BJ (cell line): Measurements from ENCODE around the gene GABARAP. TPM values are rescaled to one million over a fixed set of nuclear protein-coding genes. Genes with fewer than 3 reads are reported as not detected.

Experiments used
- CTCF ChIA-PET: fragments of 350-600 bp; formaldehyde crosslinking; extraction: SDS; loops from one replicate; lab custom pipeline; 2021; ENCODE audit warnings: antibody characterized with exemption, inconsistent platforms; lab: Yijun Ruan, JAX
- POLR2A ChIA-PET: fragments of 300-600 bp; sonication (Branson Sonifier 250); formaldehyde crosslinking; extraction: SDS; loops from one replicate; lab custom pipeline; 2021; ENCODE audit warnings: antibody characterized with exemption; lab: Charles Lee
- DNase-seq: peaks from one replicate; pipeline ENCODE4 v3.0.0-alpha.2; 2011; ENCODE audit warnings: low read depth
- H3K27me3 ChIP-seq: 2 replicates; pipeline ENCODE4 v1.6.0; 2011; ENCODE audit warnings: low read length; ENCODE audit not compliant: control insufficient read depth, insufficient read depth
- H3K36me3 ChIP-seq: 2 replicates; pipeline ENCODE4 v1.5.1; 2011; ENCODE audit warnings: low read length; ENCODE audit not compliant: control insufficient read depth, insufficient read depth
- H3K4me3 ChIP-seq: 2 replicates; pipeline ENCODE4 v1.5.1; 2011; ENCODE audit warnings: low read depth, mild to moderate bottlenecking, control low read depth, low read length
- CTCF ChIP-seq: IDR thresholded peaks from 2 replicates; pipeline ENCODE4 v1.5.1; 2011; ENCODE audit warnings: low read depth, mild to moderate bottlenecking, control low read depth, inconsistent platforms, low read length, moderate library complexity; ENCODE audit not compliant: insufficient read depth
- polyA plus RNA-seq: library from polyadenylated mRNA; depleted of rRNA; stranded (reverse); fragments of >200 nt; gene quantifications from 2 replicates; pipeline ENCODE4 v1.2.3, GENCODE V29; 2011

GABARAP gene
- polyA plus RNA-seq, 1 experiment, result 762 TPM

- ChIA-PET CTCF (no interaction called here), POLR2A (no interaction called here)
Measured at GRCh38 chr17:7211491-7212273, 30.6 kb downstream of the GABARAP start.

GRCh38 chr17:7208754-7209460, 33.3 kb downstream of the GABARAP start:
- POLR2A ChIA-PET, result no interaction called here
- no peak for TF ChIP-seq CTCF
- H3K27me3 ChIP-seq, result no peaks in the 10 kb centered on the region
- no peak overlapping the region for H3K4me3 ChIP-seq
- CTCF ChIA-PET, result interaction anchor here (1.0 to 1.5 kb wide), 2 partner anchors 88 to 163 kb away, joined by 3 read pairs; no protein-coding TSS in a partner anchor
- no peak for DNase-seq
- H3K36me3 ChIP-seq, result peaks cover 3% of the 10 kb centered on the region

More at GRCh38 chr17:7211491-7212273, 30.6 kb downstream of the GABARAP start:
- Histone ChIP-seq H3K4me3 (no peak overlapping the region), H3K36me3 (peaks cover 2% of the 10 kb centered on the region; the same call in 1 of the 2 replicates), H3K27me3 (no peaks in the 10 kb centered on the region)
- TF ChIP-seq CTCF, result no peak
- no peak for DNase-seq

DNA sequence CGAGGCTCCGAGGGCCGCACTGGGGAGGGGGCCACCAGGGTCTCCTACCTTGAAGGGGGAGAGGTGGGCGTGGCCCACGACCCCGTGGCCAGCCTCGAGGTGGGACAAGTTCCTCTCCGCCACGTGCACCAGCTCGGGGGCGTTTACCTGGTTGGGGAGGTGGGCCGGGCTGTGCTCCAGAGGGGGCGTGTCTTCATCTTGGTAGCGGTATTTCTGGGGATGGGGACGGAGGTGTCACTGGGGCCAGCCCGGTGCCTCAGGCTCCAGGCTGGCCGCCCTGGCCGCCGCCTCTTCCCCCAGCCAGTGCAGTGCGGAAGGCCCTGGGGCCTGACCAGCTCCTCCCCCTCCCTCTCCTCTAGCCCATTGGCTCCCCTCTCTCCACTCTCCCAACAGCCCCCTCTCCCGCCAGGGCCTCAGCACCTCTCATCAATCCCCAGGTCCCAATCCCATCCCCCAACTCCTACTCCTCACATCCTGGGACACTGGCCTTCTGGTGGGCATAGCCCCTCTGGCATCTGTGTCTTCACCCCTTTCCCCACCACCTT, 34.1 kb downstream of the GABARAP start:
- ChIA-PET CTCF (interaction anchor here (1.0 to 1.5 kb wide), 2 partner anchors 88 to 162 kb away, joined by 3 read pairs; no protein-coding TSS in a partner anchor), POLR2A (no interaction called here)
- H3K36me3 ChIP-seq, result peaks cover 10% of the 10 kb centered on the region
- no peak for DNase-seq
- no peak for TF ChIP-seq CTCF
- H3K27me3 ChIP-seq, result no peaks in the 10 kb centered on the region
- no peak overlapping the region for H3K4me3 ChIP-seq

DNA sequence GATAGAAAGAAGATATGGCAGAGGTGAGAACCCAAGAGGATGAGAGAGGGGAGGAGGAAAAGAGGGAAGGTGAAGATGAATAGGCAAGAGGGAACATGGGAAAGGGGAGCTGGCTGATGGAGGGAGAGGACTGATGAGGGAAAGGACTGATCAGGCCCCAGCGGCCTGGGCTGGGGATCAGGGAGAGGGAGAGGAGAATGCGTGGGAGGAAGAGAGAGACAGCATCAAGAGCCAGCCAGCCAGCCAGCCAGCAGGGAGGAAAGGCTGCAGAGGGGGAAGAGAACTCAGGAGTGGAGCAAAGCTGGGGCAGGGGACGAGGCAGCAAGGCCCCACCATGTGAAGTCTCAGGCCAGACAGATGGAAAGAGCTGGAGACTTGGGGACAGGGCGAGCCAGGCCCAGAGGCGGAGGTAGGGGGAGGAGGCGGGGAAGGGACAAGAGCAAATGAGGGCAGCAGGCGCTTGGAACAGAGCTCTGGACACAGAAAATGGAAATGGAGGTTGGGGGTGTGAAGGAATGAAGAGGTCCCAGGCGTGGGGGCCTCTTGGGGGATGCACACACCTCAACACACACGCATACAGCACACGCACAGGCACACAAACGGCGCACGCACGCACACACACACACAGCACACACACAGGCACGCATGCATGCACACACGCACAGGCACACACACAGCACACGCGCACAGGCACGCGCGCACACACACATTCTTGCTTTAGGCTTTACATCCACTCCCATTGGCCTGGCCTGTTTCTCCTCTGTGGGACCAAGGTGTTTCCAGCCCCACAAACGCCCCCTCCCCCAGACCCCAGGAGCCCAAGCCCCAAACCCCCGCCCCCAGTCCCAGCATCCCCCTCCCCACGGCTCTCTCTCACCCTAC, 34.9 kb downstream of the GABARAP start:
- DNase-seq, result no peak
- TF ChIP-seq CTCF, result no peak
- Histone ChIP-seq H3K36me3 (peaks cover 13% of the 10 kb centered on the region), H3K4me3 (no peak overlapping the region), H3K27me3 (no peaks in the 10 kb centered on the region)
- POLR2A ChIA-PET, result no interaction called here
- CTCF ChIA-PET, result interaction anchor here (1.5 kb wide), 1 partner anchor 89 kb away, joined by 3 read pairs; no protein-coding TSS in a partner anchor
